Fibroblast of skin of left quadriceps (primary cell): Measurements from ENCODE around the gene ZNF121.
A peak's percentile ranks its signal among the peaks of the same experiment; 100 is the strongest.

Source experiments
- DNase-seq, 2 experiments: peaks; one replicate each; pipeline ENCODE4 v3.0.0-alpha.2; 2013; ENCODE audit warnings: low read depth in 2 of 2

The ZNF121 gene

DNA sequence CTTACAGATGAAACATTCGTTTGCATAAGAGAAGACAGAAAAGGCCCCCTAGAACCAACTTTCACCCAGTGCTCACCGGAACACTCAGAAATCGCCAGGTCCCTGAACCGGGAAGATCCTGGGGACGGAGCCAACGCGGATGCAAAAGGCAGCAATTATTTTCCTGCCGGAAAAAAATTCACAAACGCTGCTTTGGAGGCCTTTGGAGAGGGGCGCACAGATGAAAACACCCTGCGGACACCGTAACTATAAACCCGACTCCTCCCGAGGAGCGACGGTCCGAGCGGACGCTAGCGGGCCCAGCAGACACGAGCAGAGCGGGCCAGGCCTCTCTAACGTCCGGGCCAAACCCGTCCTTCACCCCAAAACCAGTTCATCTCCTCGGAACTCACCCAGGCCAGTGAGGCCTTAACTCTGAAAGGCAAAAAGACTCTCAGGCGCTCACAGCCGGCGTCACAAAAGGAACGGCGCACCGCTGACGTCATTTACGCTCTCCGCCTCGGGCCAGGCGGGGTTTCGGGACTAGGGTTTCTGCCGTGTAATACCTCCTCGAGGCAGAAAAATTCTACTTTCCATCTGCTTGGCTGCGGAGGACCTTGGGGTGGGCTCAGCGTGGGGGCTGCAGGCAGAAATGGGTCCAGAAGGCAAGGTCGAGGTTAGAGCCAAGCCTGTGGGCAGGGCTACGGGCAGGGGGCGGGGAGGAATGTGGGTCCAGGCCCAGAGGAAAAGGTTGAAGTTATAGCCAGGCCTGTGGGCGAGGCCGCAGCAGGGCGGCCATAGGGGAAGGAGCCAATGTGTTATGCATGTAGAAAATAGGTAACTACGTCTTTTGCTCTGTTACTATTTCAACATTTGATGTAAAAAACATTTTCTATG lies 45.9 kb downstream of the ZNF121 start, which contains the start of gene ZNF426:
TSS of gene ZNF426 (minus strand) at position 463 of the 876 bp plus-strand sequence. CDS start 2,413 bp downstream, outside the sequence.
- DNase-seq, result peak; percentile 77 to 80

DNA sequence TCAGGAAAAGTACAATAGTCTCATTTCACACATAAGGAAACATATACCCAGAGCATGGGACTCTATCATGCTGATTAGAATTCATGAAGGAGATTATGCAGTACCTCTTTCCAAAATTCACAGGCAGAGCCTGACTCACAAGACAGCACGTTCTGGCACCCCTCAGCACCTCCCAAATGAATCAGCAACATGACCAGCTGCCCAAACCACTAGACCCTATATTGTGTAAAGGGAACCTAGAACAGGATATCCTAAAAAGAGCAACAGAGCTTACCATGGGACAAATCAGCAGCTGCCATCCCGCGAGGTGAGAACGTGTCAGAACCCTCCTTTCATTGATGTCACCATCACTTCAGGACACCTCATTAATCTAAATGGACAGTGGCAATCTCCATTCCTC lies 48.4 kb downstream of the ZNF121 start:
- no peak for DNase-seq

DNA sequence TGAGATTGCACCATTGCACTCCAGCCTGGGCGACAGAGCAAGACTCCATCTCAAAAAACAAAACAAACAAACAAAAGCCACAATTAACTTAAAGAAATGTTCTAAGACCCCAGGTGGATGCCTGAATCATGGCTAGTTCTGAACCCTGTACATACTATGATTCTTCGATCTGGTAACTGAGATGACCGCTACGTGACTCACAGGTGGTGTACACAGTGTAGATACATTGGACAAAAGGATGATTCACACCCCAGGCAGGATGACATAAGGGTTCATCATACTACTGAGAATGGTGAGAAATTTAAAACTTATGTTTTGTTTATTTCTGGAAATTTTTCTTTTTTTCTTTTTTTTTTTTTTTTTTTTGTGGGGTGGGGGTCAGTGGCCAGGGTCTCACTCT lies 52.4 kb downstream of the ZNF121 start:
- DNase-seq, result no peak

DNA sequence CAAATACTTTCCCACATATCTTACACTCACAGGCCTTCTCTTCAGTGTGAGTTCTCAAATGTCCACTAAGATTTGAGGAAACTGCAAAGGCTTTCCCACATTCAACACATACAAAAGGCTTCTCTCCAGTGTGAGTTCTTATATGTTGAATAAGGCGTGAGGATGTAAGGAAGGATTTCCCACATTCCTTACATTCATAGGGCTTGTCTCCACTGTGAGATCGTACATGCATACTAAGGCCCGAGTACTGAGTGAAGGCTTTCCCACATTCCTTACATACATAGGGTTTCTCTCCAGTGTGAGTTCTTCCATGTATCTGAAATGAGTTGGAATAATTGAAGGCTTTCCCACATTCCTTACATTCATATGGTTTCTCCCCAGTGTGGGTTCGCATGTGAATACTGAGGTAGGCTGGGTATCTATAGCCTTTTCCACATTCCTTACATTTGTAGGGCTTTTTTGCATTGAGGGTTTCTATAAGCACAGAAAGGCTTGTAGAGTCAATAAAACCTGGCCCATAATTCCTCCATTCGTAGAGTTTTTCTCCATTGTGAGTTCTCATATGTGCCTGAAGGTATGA lies 55.5 kb downstream of the ZNF121 start:
- no peak for DNase-seq

DNA sequence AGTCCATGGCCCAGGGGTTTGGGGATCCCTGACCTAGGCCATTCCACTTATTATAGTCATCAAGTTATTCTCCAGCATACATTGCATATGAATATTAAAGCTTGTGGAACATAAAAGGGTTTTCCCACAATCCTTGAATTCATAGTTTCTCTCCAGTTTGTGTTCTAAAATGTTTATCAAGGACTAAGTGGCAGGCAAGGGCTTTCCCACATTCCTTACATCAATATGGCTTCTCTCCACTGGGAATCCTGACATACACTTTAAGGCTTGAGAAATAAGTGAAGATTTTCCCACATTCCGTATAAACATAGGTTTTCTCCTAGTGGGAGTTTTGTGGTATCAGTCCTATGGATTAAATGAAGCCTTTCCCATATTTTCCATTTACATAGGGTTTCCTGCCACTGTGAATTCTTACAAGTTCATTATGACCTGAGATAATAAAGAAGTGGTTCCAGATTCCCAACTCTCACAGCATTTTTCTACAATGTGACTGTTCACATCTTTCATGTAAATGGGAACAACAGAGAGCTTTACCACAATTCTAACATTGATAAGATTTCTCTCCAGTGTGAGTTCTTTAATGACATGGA lies 60.3 kb downstream of the ZNF121 start:
- DNase-seq, result no peak
